Activated CD4-positive, alpha-beta T cell treated with anti-CD3 and anti-CD28 coated beads for 36 hours (primary cell): Measurements from ENCODE around the gene SH2D6. TPM values are rescaled to one million over a fixed set of nuclear protein-coding genes. Genes with fewer than 3 reads are reported as not detected.
"Not testable (repeated sequence)": the region's sequence is repeated elsewhere in the genome, so short reads cannot be mapped to it uniquely, and the experiment has no call there.

Experiments used
- ATAC-seq: fragments of 200-7000 bp; cut with Tn5 transposase; one replicate; pipeline ENCODE4 v1.10.0; 2021; ENCODE audit warnings: mild to moderate bottlenecking, moderate library complexity
- CTCF ChIA-PET: fragments of 350-600 bp; sonication (Branson Sonifier 250); formaldehyde crosslinking; loops from one replicate; lab custom pipeline; 2021; ENCODE audit warnings: antibody characterized with exemption; lab: Charles Lee
- POLR2A ChIA-PET: fragments of 350-600 bp; sonication (Branson Sonifier 250); formaldehyde crosslinking; loops from one replicate; lab custom pipeline; 2021; ENCODE audit warnings: antibody characterized with exemption, inconsistent platforms; lab: Charles Lee
- DNase-seq: peaks from one replicate; pipeline ENCODE4 v3.0.0-alpha.2; 2020
- H3K27ac Mint-ChIP-seq: one replicate; pipeline ENCODE4 v1.8.0; 2021; ENCODE audit warnings: mixed read lengths
- H3K27me3 Mint-ChIP-seq: one replicate; pipeline ENCODE4 v1.8.0; 2021; ENCODE audit warnings: mixed read lengths
- H3K36me3 Mint-ChIP-seq: one replicate; pipeline ENCODE4 v1.8.0; 2021; ENCODE audit warnings: low read depth, mixed read lengths
- H3K4me1 Mint-ChIP-seq: one replicate; pipeline ENCODE4 v1.8.0; 2021; ENCODE audit warnings: mixed read lengths
- H3K4me3 Mint-ChIP-seq: one replicate; pipeline ENCODE4 v1.8.0; 2021; ENCODE audit warnings: mild to moderate bottlenecking, moderate library complexity, mixed read lengths
- H3K9me3 Mint-ChIP-seq: one replicate; pipeline ENCODE4 v1.8.0; 2021; ENCODE audit warnings: low read depth, mixed read lengths
- intact Hi-C, 2 experiments: fragments of 100-400 bp; cut with DNase I in 1 of 2; cut with micrococcal nuclease in 1 of 2; formaldehyde crosslinking; loops; one replicate each; pipeline versions ENCODE4 v1.14.2 to v1.15.1; 2022 to 2024; cut with DNase I, micrococcal nuclease
- total RNA-seq, 2 experiments: library from RNA; stranded (reverse); gene quantifications; one replicate each; pipeline ENCODE4 v1.2.3, GENCODE V29; 2021

Gene SH2D6
- total RNA-seq, 2 experiments from 2014 or later: 1.7 to 2.2 TPM

- ChIA-PET POLR2A (interaction anchor here (0.6 kb wide), 1 partner anchor 322 kb away, joined by 5 read pairs; no protein-coding TSS in a partner anchor), CTCF (no interaction called here)
- Mint-ChIP-seq H3K27me3 (no peaks in the 10 kb centered on the region), H3K4me3 (no peak overlapping the region), H3K4me1 (peaks cover 22% of the 10 kb centered on the region), H3K27ac (no peak overlapping the region), H3K36me3 (no peaks in the 10 kb centered on the region), H3K9me3 (no peaks in the 10 kb centered on the region)
- intact Hi-C loops: no loop called here
- DNase-seq: no peak
- no peak for ATAC-seq
Measured at GRCh38 chr2:85434696-85435095, 16.2 kb downstream of the SH2D6 start.

DNA sequence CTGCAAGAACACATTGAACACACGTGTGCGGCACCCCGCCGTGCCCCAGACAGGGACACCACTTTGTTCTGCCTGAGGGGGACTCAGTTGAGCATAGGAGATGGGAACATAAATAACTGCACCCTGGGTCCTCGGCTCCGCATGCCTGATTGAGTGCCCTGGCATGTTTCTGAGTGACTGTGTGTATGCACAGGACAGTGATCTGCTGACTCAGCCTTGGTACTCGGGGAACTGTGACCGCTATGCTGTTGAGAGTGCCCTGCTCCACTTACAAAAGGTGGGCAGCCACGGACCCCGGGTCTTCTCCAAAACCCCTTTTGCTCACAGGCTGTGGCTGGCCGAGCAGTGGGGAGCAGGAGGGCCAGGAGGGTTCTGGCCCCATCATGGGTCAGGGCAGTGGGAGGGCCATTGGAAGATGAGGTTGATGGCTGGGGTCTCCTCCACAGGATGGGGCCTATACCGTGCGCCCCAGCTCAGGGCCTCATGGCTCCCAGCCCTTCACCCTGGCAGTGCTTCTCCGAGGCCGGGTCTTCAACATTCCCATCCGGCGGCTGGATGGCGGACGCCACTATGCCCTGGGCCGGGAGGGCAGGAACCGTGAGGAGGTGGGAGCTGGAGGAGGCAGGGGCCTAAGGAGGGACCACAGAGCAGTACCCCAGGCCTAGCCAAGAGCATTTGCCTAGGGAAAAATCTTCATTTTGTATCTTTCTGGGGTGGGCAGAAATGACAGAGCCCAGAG is 16.9 kb downstream of the SH2D6 start:
- peaks cover 28% of the 10 kb centered on the region for H3K4me1 Mint-ChIP-seq
- POLR2A ChIA-PET: no interaction called here
- DNase-seq: no peak
- no peak overlapping the region for H3K4me3 Mint-ChIP-seq
- H3K27ac Mint-ChIP-seq: no peak overlapping the region
- H3K27me3 Mint-ChIP-seq: no peaks in the 10 kb centered on the region
- H3K36me3 Mint-ChIP-seq: no peaks in the 10 kb centered on the region
- intact Hi-C loops: no loop called here
- no peak for ATAC-seq
- H3K9me3 Mint-ChIP-seq: no peaks in the 10 kb centered on the region
- CTCF ChIA-PET: interaction anchor here (0.5 to 1.1 kb wide), 2 partner anchors 10 to 118 kb away, joined by 3 read pairs; no protein-coding TSS in a partner anchor

GRCh38 chr2:85435981-85436835 is 17.7 kb downstream of the SH2D6 start:
- DNase-seq (peak; percentile 21), ATAC-seq (no peak)
- no peaks in the 10 kb centered on the region for H3K36me3 Mint-ChIP-seq
- no peaks in the 10 kb centered on the region for H3K9me3 Mint-ChIP-seq
- no peak overlapping the region for H3K27ac Mint-ChIP-seq
- peaks cover 28% of the 10 kb centered on the region for H3K4me1 Mint-ChIP-seq
- H3K4me3 Mint-ChIP-seq: no peak overlapping the region
- intact Hi-C loops: no loop called here
- ChIA-PET CTCF (interaction anchor here (0.5 to 1.9 kb wide), 3 partner anchors 9 to 117 kb away, joined by 3 read pairs; no protein-coding TSS in a partner anchor), POLR2A (no interaction called here)
- no peaks in the 10 kb centered on the region for H3K27me3 Mint-ChIP-seq

DNA sequence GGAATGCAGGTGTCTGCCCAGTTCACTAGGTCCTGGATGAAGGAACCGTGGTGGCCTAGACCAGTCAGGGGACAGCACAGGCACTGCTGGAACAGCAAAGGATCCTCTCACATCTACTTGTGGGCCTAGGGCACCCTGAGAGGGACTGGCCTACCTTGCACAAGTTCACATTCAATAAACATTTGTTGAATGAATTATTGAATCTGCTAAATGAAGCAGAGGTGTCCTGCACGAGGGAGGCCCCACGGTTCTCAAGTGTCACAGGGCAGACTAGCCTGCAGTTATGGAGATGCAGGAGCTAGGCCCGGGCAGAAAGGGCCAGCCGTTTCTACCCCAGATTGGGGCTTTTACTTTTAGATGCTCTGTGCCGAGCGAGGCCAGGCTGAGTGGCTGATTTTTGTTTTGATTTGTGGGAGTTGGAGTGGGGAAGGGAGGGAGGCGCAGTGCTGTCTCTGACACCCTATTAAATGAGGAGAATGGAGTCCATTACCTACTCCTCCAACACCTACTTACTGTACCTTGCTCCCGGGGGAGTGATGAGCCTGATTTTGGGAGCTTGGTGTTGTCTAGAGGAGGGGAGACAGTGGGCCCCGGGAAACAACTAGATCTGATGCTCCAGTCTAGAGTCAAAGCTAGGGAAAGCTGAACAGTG is 18.4 kb downstream of the SH2D6 start:
- no peaks in the 10 kb centered on the region for H3K36me3 Mint-ChIP-seq
- ATAC-seq: no peak

GRCh38 chr2:85437488-85438200 is 19.1 kb downstream of the SH2D6 start:
- intact Hi-C loops: loop anchor here (1.0 to 2.0 kb wide), 5 partner anchors 17 to 124 kb away; partner anchors contain the start of genes GGCX (in 2 of the 2), MAT2A (in 2 of the 2) and SH2D6 (in 1 of the 2)
- Mint-ChIP-seq H3K27ac (peak overlapping the region; percentile 93), H3K4me3 (peak overlapping the region; percentile 73), H3K9me3 (no peaks in the 10 kb centered on the region), H3K27me3 (no peaks in the 10 kb centered on the region), H3K4me1 (peaks cover 28% of the 10 kb centered on the region), H3K36me3 (no peaks in the 10 kb centered on the region)
- DNase-seq (peak; percentile 87), ATAC-seq (peak; percentile 84)
- CTCF ChIA-PET: interaction anchor here (0.6 to 1.9 kb wide), 12 partner anchors 9 to 200 kb away, joined by 3 to 6 read pairs (median 4); no protein-coding TSS in a partner anchor
- POLR2A ChIA-PET: interaction anchor here (0.5 to 4.5 kb wide), 7 partner anchors 18 to 140 kb away, joined by 3 to 16 read pairs (median 4); partner anchors contain the start of genes GGCX, MAT2A, SH2D6 and VAMP8

More for the DNA sequence above, 18.4 kb downstream of the SH2D6 start:
- intact Hi-C loops: loop anchor here (1.0 kb wide), 4 partner anchors 17 to 124 kb away; partner anchors contain the start of genes GGCX (in 2 of the 2), MAT2A (in 1 of the 2) and SH2D6 (in 1 of the 2)
- peak; percentile 19 for DNase-seq
- POLR2A ChIA-PET: interaction anchor here (0.5 to 4.5 kb wide), 6 partner anchors 18 to 140 kb away, joined by 3 to 16 read pairs (median 5); partner anchors contain the start of genes MAT2A, SH2D6 and VAMP8
- no peaks in the 10 kb centered on the region for H3K9me3 Mint-ChIP-seq
- peak overlapping the region; percentile 73 for H3K4me3 Mint-ChIP-seq
- CTCF ChIA-PET: interaction anchor here (0.7 to 1.9 kb wide), 8 partner anchors 8 to 119 kb away, joined by 3 to 6 read pairs (median 4); no protein-coding TSS in a partner anchor
- no peaks in the 10 kb centered on the region for H3K27me3 Mint-ChIP-seq
- peak overlapping the region; percentile 89 for H3K27ac Mint-ChIP-seq
- H3K4me1 Mint-ChIP-seq: peaks cover 28% of the 10 kb centered on the region

GRCh38 chr2:85438201-85439024 is 19.9 kb downstream of the SH2D6 start:
- H3K4me3 Mint-ChIP-seq: peak overlapping the region; percentile 73
- H3K4me1 Mint-ChIP-seq: peaks cover 28% of the 10 kb centered on the region
- peak overlapping the region; percentile 93 for H3K27ac Mint-ChIP-seq
- no peaks in the 10 kb centered on the region for H3K27me3 Mint-ChIP-seq
- intact Hi-C loops: loop anchor here in 1 of 2 experiments (2.0 kb wide), 1 partner anchor 100 kb away; the partner anchor contains the start of gene MAT2A
- ATAC-seq (no peak), DNase-seq (no peak)
- CTCF ChIA-PET: interaction anchor here (0.6 to 1.7 kb wide), 10 partner anchors 8 to 199 kb away, joined by 3 to 6 read pairs (median 4); no protein-coding TSS in a partner anchor
- H3K9me3 Mint-ChIP-seq: no peaks in the 10 kb centered on the region
- no peaks in the 10 kb centered on the region for H3K36me3 Mint-ChIP-seq
- POLR2A ChIA-PET: interaction anchor here (0.8 to 4.5 kb wide), 5 partner anchors 19 to 123 kb away, joined by 3 to 16 read pairs (median 6); partner anchors contain the start of genes GGCX, MAT2A and SH2D6

GRCh38 chr2:85439025-85439472 is 20.5 kb downstream of the SH2D6 start:
- intact Hi-C loops: loop anchor here in 1 of 2 experiments (2.0 kb wide), 1 partner anchor 100 kb away; the partner anchor contains the start of gene MAT2A
- peak overlapping the region; percentile 93 for H3K27ac Mint-ChIP-seq
- CTCF ChIA-PET: interaction anchor here (0.7 to 1.1 kb wide), 3 partner anchors 8 to 199 kb away, joined by 3 to 6 read pairs (median 5); no protein-coding TSS in a partner anchor
- ATAC-seq (no peak), DNase-seq (no peak)
- no peaks in the 10 kb centered on the region for H3K36me3 Mint-ChIP-seq
- peak overlapping the region; percentile 73 for H3K4me3 Mint-ChIP-seq
- POLR2A ChIA-PET: interaction anchor here (4.5 kb wide), 1 partner anchor 100 kb away, joined by 16 read pairs; the partner anchor contains the start of gene MAT2A
- no peaks in the 10 kb centered on the region for H3K27me3 Mint-ChIP-seq
- no peaks in the 10 kb centered on the region for H3K9me3 Mint-ChIP-seq
- H3K4me1 Mint-ChIP-seq: peaks cover 28% of the 10 kb centered on the region

DNA sequence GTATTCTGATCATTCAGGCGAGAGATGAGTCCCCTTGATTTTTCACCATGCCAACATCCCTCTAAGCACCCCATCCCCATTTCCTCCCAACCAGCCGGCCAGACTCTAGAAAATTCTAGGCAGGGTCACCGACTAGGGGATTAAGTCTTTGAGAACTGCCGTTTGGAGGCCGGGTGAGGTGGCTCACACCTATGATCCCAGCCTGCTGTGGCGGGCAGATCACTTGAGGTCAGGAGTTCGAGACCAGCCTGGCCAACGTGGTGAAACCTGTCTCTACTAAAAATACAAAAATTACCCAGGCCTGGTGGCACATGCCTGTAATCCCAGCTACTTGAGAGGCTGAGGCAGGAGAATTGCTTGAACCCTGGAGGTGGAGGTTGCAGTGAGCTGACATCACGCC is 21.1 kb downstream of the SH2D6 start:
- POLR2A ChIA-PET: interaction anchor here (4.5 kb wide), 1 partner anchor 99 kb away, joined by 16 read pairs; the partner anchor contains the start of gene MAT2A
- not testable (repeated sequence) for DNase-seq, H3K9me3 Mint-ChIP-seq, H3K27me3 Mint-ChIP-seq, ATAC-seq, H3K36me3 Mint-ChIP-seq
- Mint-ChIP-seq H3K4me3 (peak overlapping the region; percentile 73), H3K27ac (peak overlapping the region; percentile 93), H3K4me1 (peaks cover 28% of the 10 kb centered on the region)
- intact Hi-C loops: loop anchor here in 1 of 2 experiments (2.0 kb wide), 1 partner anchor 99 kb away; the partner anchor contains the start of gene MAT2A
- CTCF ChIA-PET: interaction anchor here (0.7 to 1.2 kb wide), 2 partner anchors 8 to 14 kb away, joined by 3 to 4 read pairs; no protein-coding TSS in a partner anchor

- Mint-ChIP-seq H3K36me3 (no peaks in the 10 kb centered on the region), H3K27ac (peak overlapping the region; percentile 93), H3K9me3 (no peaks in the 10 kb centered on the region), H3K4me1 (peaks cover 28% of the 10 kb centered on the region), H3K4me3 (peak overlapping the region; percentile 73), H3K27me3 (no peaks in the 10 kb centered on the region)
- ChIA-PET CTCF (interaction anchor here (0.7 to 1.2 kb wide), 2 partner anchors 8 to 15 kb away, joined by 3 to 4 read pairs; no protein-coding TSS in a partner anchor), POLR2A (interaction anchor here (4.5 kb wide), 1 partner anchor 99 kb away, joined by 16 read pairs; the partner anchor contains the start of gene MAT2A)
- DNase-seq (peak; percentile 57), ATAC-seq (peak; percentile 52)
- intact Hi-C loops: loop anchor here in 1 of 2 experiments (2.0 kb wide), 1 partner anchor 99 kb away; the partner anchor contains the start of gene MAT2A
Measured at GRCh38 chr2:85439986-85440385, 21.5 kb downstream of the SH2D6 start.
